K562 (cell line): ENCODE data around the gene TRMT1. TPM values are rescaled to one million over a fixed set of nuclear protein-coding genes. Genes with fewer than 3 reads are reported as not detected.

Experiments used
- BACH1 ChIP-seq: fragments of 200-800 bp; sonication (Bioruptor generic); IDR thresholded peaks from 2 replicates; pipeline ENCODE4 v1.6.1; 2016; ENCODE audit warnings: missing genetic modification characterization, missing compliant biosample characterization
- C11orf30 ChIP-seq: fragments of 450-650 bp; IDR thresholded peaks from 2 replicates; pipeline ENCODE4 v1.6.1; 2016; ENCODE audit warnings: low read depth, mild to moderate bottlenecking
- CAMTA2 ChIP-seq: fragments of 250-450 bp; sonication (Bioruptor Pico); conservative IDR thresholded peaks from 2 replicates; pipeline ENCODE4 v1.5.1; 2022
- CBFA2T3 ChIP-seq: fragments of 450-650 bp; IDR thresholded peaks from 2 replicates; pipeline ENCODE4 v1.6.1; 2017
- CEBPB ChIP-seq: fragments of 450-650 bp; IDR thresholded peaks from 2 replicates; pipeline ENCODE4 v1.6.1; 2016; ENCODE audit warnings: missing genetic modification characterization, missing compliant biosample characterization
- ERF ChIP-seq: fragments of 450-650 bp; formaldehyde crosslinking; IDR thresholded peaks from 2 replicates; pipeline ENCODE4 v1.4.0; 2020; ENCODE audit warnings: mild to moderate bottlenecking, mixed read lengths
- FOXJ3 ChIP-seq: sonication (generic); formaldehyde crosslinking; IDR thresholded peaks from 2 replicates; pipeline ENCODE4 v1.4.0; 2020; ENCODE audit warnings: mild to moderate bottlenecking, missing genetic modification reagents
- HCFC1 ChIP-seq: IDR thresholded peaks from 2 replicates; pipeline ENCODE4 v1.6.1; 2012; ENCODE audit warnings: low read depth, low read length, improper control_type of control experiment
- HMGN3 ChIP-seq: IDR thresholded peaks from 2 replicates; pipeline ENCODE4 v1.6.1; 2011; ENCODE audit warnings: borderline replicate concordance, low read depth, mild to moderate bottlenecking, mixed read lengths, low read length; ENCODE audit not compliant: insufficient read length; ENCODE audit errors: extremely low read depth
- KAT7 ChIP-seq: sonication (generic); formaldehyde crosslinking; IDR thresholded peaks from 2 replicates; pipeline ENCODE4 v1.8.0; 2022; ENCODE audit warnings: missing genetic modification reagents, mild to moderate bottlenecking, borderline replicate concordance
- KDM2B ChIP-seq: fragments of 250-450 bp; sonication (Bioruptor Pico); IDR thresholded peaks from 2 replicates; pipeline ENCODE4 v1.8.0; 2021; ENCODE audit warnings: mild to moderate bottlenecking, moderate library complexity
- LARP7 ChIP-seq: fragments of 450-650 bp; IDR thresholded peaks from 2 replicates; pipeline ENCODE4 v1.6.1; 2016
- NR2C2 ChIP-seq, 2 experiments: fragments of 200-800 bp in 1 of 2; sonication (Bioruptor generic) in 1 of 2; sonication (generic) in 1 of 2; formaldehyde crosslinking in 1 of 2; IDR thresholded peaks; 2 replicates each; pipeline versions ENCODE4 v1.6.1 to v1.8.0; 2016 to 2022; ENCODE audit warnings: mild to moderate bottlenecking in 1 of 2, missing compliant biosample characterization in 1 of 2, missing genetic modification characterization in 1 of 2, missing genetic modification reagents in 1 of 2
- PCBP1 ChIP-seq: fragments of 200-400 bp; formaldehyde crosslinking; IDR thresholded peaks from 2 replicates; pipeline ENCODE4 v1.6.1; 2018; ENCODE audit warnings: mild to moderate bottlenecking, low read depth, low read length; ENCODE audit not compliant: poor library complexity, severe bottlenecking
- PCBP2 ChIP-seq: fragments of 200-400 bp; formaldehyde crosslinking; IDR thresholded peaks from 2 replicates; pipeline ENCODE4 v1.6.1; 2018; ENCODE audit warnings: low read length, low read depth, mild to moderate bottlenecking, moderate library complexity; ENCODE audit not compliant: poor library complexity, severe bottlenecking
- SIN3A ChIP-seq, 2 experiments: fragments of 150-350 bp in 1 of 2; IDR thresholded peaks; 2 replicates each; pipeline ENCODE4 v1.6.1; 2011 to 2016; ENCODE audit warnings: borderline replicate concordance in 2 of 2, low read depth in 2 of 2, low read length in 2 of 2, mild to moderate bottlenecking in 2 of 2, moderate library complexity in 2 of 2; ENCODE audit not compliant: control insufficient read depth in 1 of 2
- SP1 ChIP-seq: sonication (generic); formaldehyde crosslinking; IDR thresholded peaks from 2 replicates; pipeline ENCODE4 v1.8.1; 2022; ENCODE audit warnings: mild to moderate bottlenecking, missing genetic modification reagents
- TBP ChIP-seq: optimal IDR thresholded peaks from 2 replicates; pipeline ENCODE3; 2011; ENCODE audit warnings: low read depth, low read length, improper control_type of control experiment
- ZFPM2 ChIP-seq: fragments of 250-450 bp; sonication (Bioruptor Pico); IDR thresholded peaks from 2 replicates; pipeline ENCODE4 v1.5.1; 2022; ENCODE audit warnings: mild to moderate bottlenecking
- ZFX ChIP-seq: sonication (generic); formaldehyde crosslinking; IDR thresholded peaks from 2 replicates; pipeline ENCODE4 v1.8.0; 2022; ENCODE audit warnings: mild to moderate bottlenecking, missing genetic modification reagents, moderate library complexity
- ZNF263 ChIP-seq: sonication (generic); formaldehyde crosslinking; IDR thresholded peaks from 2 replicates; pipeline ENCODE4 v1.8.0; 2022; ENCODE audit warnings: mild to moderate bottlenecking, missing genetic modification reagents, borderline replicate concordance
- polyA plus RNA-seq, 8 experiments: library from polyadenylated mRNA; depleted of rRNA in 4 of 8; stranded (reverse) in 5 of 8; unstranded in 3 of 8; fragments of >200 nt; fragmentation: Nextera tagmentation in 2 of 8; fragmentation: Illumina TruSeq in 1 of 8; extraction: Ambion mirVana in 2 of 8; extraction: Trizol in 1 of 8; gene quantifications; 2 replicates each; pipeline versions ENCODE4 v1.2.1 to v1.2.3, GENCODE V29; 2011 to 2014; ENCODE audit warnings: inconsistent platforms in 1 of 8, missing spikeins in 1 of 8
- total RNA-seq, 7 experiments: library from RNA; depleted of rRNA in 6 of 7; stranded (reverse); fragments of >200 nt in 6 of 7; fragmentation: Illumina TruSeq in 2 of 7; extraction: Trizol in 2 of 7; gene quantifications; 2 replicates each; pipeline versions ENCODE4 v1.2.1 to v1.2.3, GENCODE V29; 2011 to 2021; ENCODE audit warnings: low replicate concordance in 1 of 7
- TF ChIP-seq, protein P1 (sequence below): fragments of 450-650 bp; formaldehyde crosslinking; IDR thresholded peaks from 2 replicates; pipeline ENCODE4 v1.4.0; 2020; ENCODE audit warnings: mild to moderate bottlenecking, moderate library complexity
- TF ChIP-seq, protein P2 (sequence below): sonication (generic); formaldehyde crosslinking; IDR thresholded peaks from 2 replicates; pipeline ENCODE4 v1.8.1; 2023; ENCODE audit warnings: mild to moderate bottlenecking, missing genetic modification reagents
- TF ChIP-seq, protein P3 (sequence below): fragments of 450-650 bp; formaldehyde crosslinking; conservative IDR thresholded peaks from 2 replicates; pipeline ENCODE4 v1.4.0; 2022; ENCODE audit warnings: mild to moderate bottlenecking, missing genetic modification characterization

Gene TRMT1
- total and polyA plus RNA-seq, 9 of the 15 experiments (the other 6 are each of a cell fraction or from before 2014, with no cell fraction given): 5.8 to 158 (median 54.3) TPM

DNA sequence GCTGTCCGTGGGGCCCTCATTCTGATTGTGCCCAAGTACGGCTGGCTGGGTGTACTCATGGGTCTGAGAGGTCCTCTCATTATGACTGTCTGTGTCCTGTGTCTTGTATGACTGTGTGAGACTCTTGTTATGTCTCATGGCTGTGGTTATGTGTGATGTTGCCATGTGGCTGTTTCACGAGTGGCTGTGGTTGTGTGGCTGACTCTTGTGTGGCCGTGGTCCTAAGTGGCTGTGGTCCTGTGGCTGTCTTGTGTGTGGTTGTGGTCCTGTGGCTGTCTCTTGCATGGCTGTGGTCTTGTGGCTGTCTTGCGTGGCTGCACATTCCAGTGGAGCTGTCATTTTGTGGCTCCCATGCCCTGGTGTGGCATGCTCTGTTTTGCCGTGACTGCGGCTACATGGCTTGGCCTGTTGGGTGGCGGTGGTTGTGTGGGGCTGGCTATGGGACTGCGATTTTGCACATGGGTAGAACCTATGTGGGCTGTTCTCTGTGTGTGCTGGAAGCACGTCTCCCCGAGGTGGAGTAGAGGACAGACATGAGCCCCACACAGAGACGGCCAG is 16.4 kb downstream of the TRMT1 start (continued):
- TF ChIP-seq CAMTA2 (no peak), TBP (no peak), CBFA2T3 (peak; percentile 20; the same call in 1 of the 2 replicates), LARP7 (0 out of 2 replicates have a peak, but pooled peaks have one; percentile 15), ZFX (CRISPR knock-in tag) (no peak), ERF (CRISPR knock-in tag) (no peak), FOXJ3 (CRISPR knock-in tag) (no peak), HMGN3 (no peak), ZNF263 (CRISPR knock-in tag) (0 out of 2 replicates have a peak, but pooled peaks have one; percentile 4), SP1 (no peak; the same call in 1 of the 2 replicates), PCBP1 (no peak), HCFC1 (no peak), SIN3A (IDR thresholded peaks at IDR 0.05; ENCODE audit: borderline replicate concordance in 2 of 2, control insufficient read depth in 1 of 2, low read depth in 2 of 2, low read length in 2 of 2) (no peak), BACH1 (tag) (no peak; the same call in 1 of the 2 replicates), CEBPB (no peak), C11orf30 (no peak), PCBP2 (no peak), KAT7 (CRISPR knock-in tag) (0 out of 2 replicates have a peak, but pooled peaks have one; percentile 90), KDM2B (CRISPR knock-in tag) (no peak), NR2C2 (CRISPR knock-in tag; IDR thresholded peaks at IDR 0.05) (no peak), NR2C2 (tag; IDR thresholded peaks at IDR 0.05) (no peak), ZFPM2 (CRISPR knock-in tag) (no peak)
- TF ChIP-seq, protein P1, sequence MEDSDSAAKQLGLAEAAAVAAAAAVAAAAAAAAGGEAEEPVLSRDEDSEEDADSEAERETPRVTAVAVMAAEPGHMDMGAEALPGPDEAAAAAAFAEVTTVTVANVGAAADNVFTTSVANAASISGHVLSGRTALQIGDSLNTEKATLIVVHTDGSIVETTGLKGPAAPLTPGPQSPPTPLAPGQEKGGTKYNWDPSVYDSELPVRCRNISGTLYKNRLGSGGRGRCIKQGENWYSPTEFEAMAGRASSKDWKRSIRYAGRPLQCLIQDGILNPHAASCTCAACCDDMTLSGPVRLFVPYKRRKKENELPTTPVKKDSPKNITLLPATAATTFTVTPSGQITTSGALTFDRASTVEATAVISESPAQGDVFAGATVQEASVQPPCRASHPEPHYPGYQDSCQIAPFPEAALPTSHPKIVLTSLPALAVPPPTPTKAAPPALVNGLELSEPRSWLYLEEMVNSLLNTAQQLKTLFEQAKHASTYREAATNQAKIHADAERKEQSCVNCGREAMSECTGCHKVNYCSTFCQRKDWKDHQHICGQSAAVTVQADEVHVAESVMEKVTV (CRISPR knock-in tag): no peak; the same call in 1 of the 2 replicates
- TF ChIP-seq, protein P2, sequence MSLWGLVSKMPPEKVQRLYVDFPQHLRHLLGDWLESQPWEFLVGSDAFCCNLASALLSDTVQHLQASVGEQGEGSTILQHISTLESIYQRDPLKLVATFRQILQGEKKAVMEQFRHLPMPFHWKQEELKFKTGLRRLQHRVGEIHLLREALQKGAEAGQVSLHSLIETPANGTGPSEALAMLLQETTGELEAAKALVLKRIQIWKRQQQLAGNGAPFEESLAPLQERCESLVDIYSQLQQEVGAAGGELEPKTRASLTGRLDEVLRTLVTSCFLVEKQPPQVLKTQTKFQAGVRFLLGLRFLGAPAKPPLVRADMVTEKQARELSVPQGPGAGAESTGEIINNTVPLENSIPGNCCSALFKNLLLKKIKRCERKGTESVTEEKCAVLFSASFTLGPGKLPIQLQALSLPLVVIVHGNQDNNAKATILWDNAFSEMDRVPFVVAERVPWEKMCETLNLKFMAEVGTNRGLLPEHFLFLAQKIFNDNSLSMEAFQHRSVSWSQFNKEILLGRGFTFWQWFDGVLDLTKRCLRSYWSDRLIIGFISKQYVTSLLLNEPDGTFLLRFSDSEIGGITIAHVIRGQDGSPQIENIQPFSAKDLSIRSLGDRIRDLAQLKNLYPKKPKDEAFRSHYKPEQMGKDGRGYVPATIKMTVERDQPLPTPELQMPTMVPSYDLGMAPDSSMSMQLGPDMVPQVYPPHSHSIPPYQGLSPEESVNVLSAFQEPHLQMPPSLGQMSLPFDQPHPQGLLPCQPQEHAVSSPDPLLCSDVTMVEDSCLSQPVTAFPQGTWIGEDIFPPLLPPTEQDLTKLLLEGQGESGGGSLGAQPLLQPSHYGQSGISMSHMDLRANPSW (CRISPR knock-in tag): no peak
- TF ChIP-seq, protein P3, sequence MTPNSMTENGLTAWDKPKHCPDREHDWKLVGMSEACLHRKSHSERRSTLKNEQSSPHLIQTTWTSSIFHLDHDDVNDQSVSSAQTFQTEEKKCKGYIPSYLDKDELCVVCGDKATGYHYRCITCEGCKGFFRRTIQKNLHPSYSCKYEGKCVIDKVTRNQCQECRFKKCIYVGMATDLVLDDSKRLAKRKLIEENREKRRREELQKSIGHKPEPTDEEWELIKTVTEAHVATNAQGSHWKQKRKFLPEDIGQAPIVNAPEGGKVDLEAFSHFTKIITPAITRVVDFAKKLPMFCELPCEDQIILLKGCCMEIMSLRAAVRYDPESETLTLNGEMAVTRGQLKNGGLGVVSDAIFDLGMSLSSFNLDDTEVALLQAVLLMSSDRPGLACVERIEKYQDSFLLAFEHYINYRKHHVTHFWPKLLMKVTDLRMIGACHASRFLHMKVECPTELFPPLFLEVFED: peak; percentile 82; the same call in 1 of the 2 replicates
